K562 (cell line): ENCODE results near the gene IL20. TPM values are rescaled to one million over a fixed set of nuclear protein-coding genes. Genes with fewer than 3 reads are reported as not detected.

ENCODE experiments used
- ATAC-seq: fragments of 200-7000 bp; cut with Tn5 transposase; 3 replicates; pipeline ENCODE4 v1.9.1; 2020; ENCODE audit warnings: moderate library complexity
- BruUV-seq: library from RNA; stranded (reverse); fragments of 400-500 nt; replicated peaks from 2 replicates; lab custom pipeline; 2021; lab: Mats Ljungman, UMichigan
- CTCF ChIA-PET: fragments of 300-600 bp; formaldehyde crosslinking; extraction: SDS; loops from one replicate; lab custom pipeline; 2021; ENCODE audit warnings: low intra/inter-chr PET ratio; lab: Yijun Ruan, JAX
- POLR2A ChIA-PET: fragments of 300-600, 350-650 bp; sonication (Branson Sonifier 250); formaldehyde crosslinking; extraction: SDS; loops from one replicate; lab custom pipeline; 2021; ENCODE audit warnings: antibody characterized with exemption, inconsistent platforms; lab: Yijun Ruan, JAX
- DNase-seq, 4 experiments: peaks; one replicate each; pipeline versions ENCODE4 v3.0.0 to v3.0.0-alpha.2; 2011 to 2018; ENCODE audit warnings: low spot score in 3 of 4, mixed read lengths in 3 of 4; ENCODE audit errors: extremely low read depth in 1 of 4
- FAIRE-seq: peaks from 2 replicates; lab custom pipeline; 2011; peaks lifted over from hg19 to GRCh38; lab: Jason Lieb, UNC
- H2AFZ ChIP-seq: 2 replicates; pipeline ENCODE4 v1.6.0; 2011; ENCODE audit warnings: low read depth, low read length, control low read depth, inconsistent platforms
- H3K27ac ChIP-seq: fragments of 200-600 bp; 3 replicates; pipeline ENCODE4 v1.8.0; 2011; ENCODE audit warnings: low read depth, mild to moderate bottlenecking, control low read depth, inconsistent platforms, low read length, moderate library complexity, mixed read lengths; ENCODE audit errors: extremely low read depth
- H3K27me3 ChIP-seq, 2 experiments: fragments of 300-600 bp in 1 of 2; 2 replicates in 1 of 2; 3 replicates in 1 of 2; pipeline versions ENCODE4 v1.6.0 to v1.8.0; 2011; ENCODE audit warnings: inconsistent platforms in 2 of 2, low read length in 2 of 2, mild to moderate bottlenecking in 1 of 2, mixed read lengths in 1 of 2, moderate library complexity in 1 of 2; ENCODE audit not compliant: control insufficient read depth in 2 of 2, insufficient read depth in 2 of 2
- H3K36me3 ChIP-seq: fragments of 300-600 bp; 3 replicates; pipeline ENCODE4 v1.8.0; 2011; ENCODE audit warnings: mild to moderate bottlenecking, low read length, inconsistent platforms; ENCODE audit not compliant: control insufficient read depth, insufficient read depth
- H3K4me1 ChIP-seq, 2 experiments: fragments of 200-600 bp in 1 of 2; replicated peaks in 1 of 2; 2 replicates in 1 of 2; 3 replicates in 1 of 2; pipeline versions ENCODE4 v1.5.1 to v1.8.0; 2011; ENCODE audit warnings: inconsistent platforms in 2 of 2, low read length in 2 of 2, mild to moderate bottlenecking in 1 of 2, mixed read lengths in 1 of 2, moderate library complexity in 1 of 2; ENCODE audit not compliant: control insufficient read depth in 2 of 2, insufficient read depth in 2 of 2
- H3K4me2 ChIP-seq: 2 replicates; pipeline ENCODE4 v1.6.1; 2011; ENCODE audit warnings: low read length, control low read depth, inconsistent platforms, mixed read lengths; ENCODE audit not compliant: insufficient read depth
- H3K4me3 ChIP-seq: fragments of 200-600 bp; sonication (generic), shearing (Covaris generic); 2 replicates; pipeline ENCODE4 v1.5.1; 2016; ENCODE audit warnings: control low read depth, inconsistent platforms
- H3K79me2 ChIP-seq: fragments of 200-600 bp; 3 replicates; pipeline ENCODE4 v1.8.0; 2011; ENCODE audit warnings: low read length, inconsistent platforms; ENCODE audit not compliant: control insufficient read depth, insufficient read depth
- H3K9ac ChIP-seq, 2 experiments: 2 replicates each; pipeline versions ENCODE4 v1.6.0 to v1.6.1; 2011; ENCODE audit warnings: low read depth in 2 of 2, low read length in 2 of 2, control low read depth in 1 of 2, inconsistent platforms in 1 of 2, mild to moderate bottlenecking in 1 of 2, mixed read lengths in 1 of 2; ENCODE audit not compliant: insufficient read depth in 1 of 2
- H3K9me1 ChIP-seq: one replicate; pipeline ENCODE4 v1.6.0; 2011; ENCODE audit warnings: inconsistent platforms, mild to moderate bottlenecking, low read length, moderate library complexity; ENCODE audit not compliant: control insufficient read depth, insufficient read depth
- H3K9me3 ChIP-seq: replicated peaks from 2 replicates; pipeline ENCODE4 v1.5.1; 2011; ENCODE audit warnings: low read depth, low read length, inconsistent platforms; ENCODE audit not compliant: control insufficient read depth, insufficient read depth
- H4K20me1 ChIP-seq: replicated peaks from 2 replicates; pipeline ENCODE4 v1.6.1; 2011; ENCODE audit warnings: low read length, inconsistent platforms, mixed read lengths; ENCODE audit not compliant: control insufficient read depth, insufficient read depth
- HNRNPL ChIP-seq: fragments of 200-400 bp; formaldehyde crosslinking; IDR thresholded peaks from 2 replicates; pipeline ENCODE4 v1.6.1; 2017; ENCODE audit warnings: low read depth, mild to moderate bottlenecking, low read length
- MCM2 ChIP-seq: fragments of 450-650 bp; IDR thresholded peaks from 2 replicates; pipeline ENCODE4 v1.6.1; 2017; ENCODE audit warnings: low read depth, mild to moderate bottlenecking
- RBM17 ChIP-seq: fragments of 200-400 bp; formaldehyde crosslinking; IDR thresholded peaks from 2 replicates; pipeline ENCODE4 v1.6.1; 2017; ENCODE audit warnings: low read depth, mild to moderate bottlenecking, low read length, borderline replicate concordance
- RFX1 ChIP-seq: fragments of 450-650 bp; IDR thresholded peaks from 2 replicates; pipeline ENCODE4 v1.6.1; 2016; ENCODE audit warnings: mild to moderate bottlenecking, moderate library complexity
- WGBS: fragments of 100-300 bp; shearing (Covaris generic); methylation state at CpG from one replicate; pipeline ENCODE4 v1.1.6; 2016; ENCODE audit warnings: low coverage, mixed read lengths; ENCODE audit not compliant: insufficient coverage; ENCODE audit errors: missing lambda C conversion rate; 5-methylcytosine and 5-hydroxymethylcytosine counted together
- in situ Hi-C: fragments of 300-500 bp; cut with MboI; formaldehyde crosslinking; loops from 4 replicates; pipeline ENCODE4 v1.15.0; 2018; ENCODE audit warnings: inconsistent platforms, mixed read lengths
- intact Hi-C: fragments of 100-400 bp; cut with micrococcal nuclease; formaldehyde crosslinking; loops from 2 replicates; pipeline ENCODE4 v1.14.2; 2022
- polyA plus RNA-seq, 8 experiments: library from polyadenylated mRNA; depleted of rRNA in 4 of 8; stranded (reverse) in 5 of 8; unstranded in 3 of 8; fragments of >200 nt; fragmentation: Nextera tagmentation in 2 of 8; fragmentation: Illumina TruSeq in 1 of 8; extraction: Ambion mirVana in 2 of 8; extraction: Trizol in 1 of 8; gene quantifications; 2 replicates each; pipeline versions ENCODE4 v1.2.1 to v1.2.3, GENCODE V29; 2011 to 2014; ENCODE audit warnings: inconsistent platforms in 1 of 8, missing spikeins in 1 of 8
- total RNA-seq, 7 experiments: library from RNA; depleted of rRNA in 6 of 7; stranded (reverse); fragments of >200 nt in 6 of 7; fragmentation: Illumina TruSeq in 2 of 7; extraction: Trizol in 2 of 7; gene quantifications; 2 replicates each; pipeline versions ENCODE4 v1.2.1 to v1.2.3, GENCODE V29; 2011 to 2021; ENCODE audit warnings: low replicate concordance in 1 of 7

The IL20 gene
- total and polyA plus RNA-seq, 9 of the 15 experiments (the other 6 are each of a cell fraction or from before 2014, with no cell fraction given), result not detected

- Histone ChIP-seq H3K4me2 (no peak overlapping the region), H3K9ac (no peak overlapping the region; a peak in 1 of 4 replicates), H3K4me1 (peaks cover 5 to 11% of the 10 kb centered on the region in 2 experiments; a peak in 4 of 5 replicates), H3K9me1 (no peaks in the 10 kb centered on the region), H3K27ac (no peak overlapping the region), H3K36me3 (no peaks in the 10 kb centered on the region), H3K4me3 (no peak overlapping the region), H4K20me1 (no peaks in the 10 kb centered on the region), H2AFZ (no peak overlapping the region)
- in situ Hi-C loops (no loop called here), intact Hi-C loops (no loop called here)
- DNase-seq (no peak), ATAC-seq (no peak), FAIRE-seq (no peak)
- POLR2A ChIA-PET, result interaction anchor here (0.6 to 1.4 kb wide), 4 partner anchors 10 to 202 kb away, joined by 3 to 7 read pairs (median 4); no protein-coding TSS in a partner anchor
- WGBS, result 31% methylated on average over 7 of the region's 7 CpGs
- CTCF ChIA-PET, result interaction anchor here (0.6 kb wide), 1 partner anchor 43 kb away, joined by 3 read pairs; no protein-coding TSS in a partner anchor
- BruUV-seq, result no TSS peak
- no peak for TF ChIP-seq MCM2
- TF ChIP-seq, all 486 proteins: peak for 0
- H3K79me2 ChIP-seq, result no peaks in the 10 kb centered on the region
- H3K27me3 ChIP-seq, result peaks cover 12 to 24% of the 10 kb centered on the region in 2 experiments
- H3K9me3 ChIP-seq, result no peaks in the 10 kb centered on the region
These were observed 23.7 kb upstream of the IL20 start for GRCh38 chr1:206841609-206842323.

GRCh38 chr1:206842854-206843253 is 22.6 kb upstream of the IL20 start:
- H3K27me3 ChIP-seq, result peaks cover 3 to 14% of the 10 kb centered on the region in 2 experiments
- H3K9me1 ChIP-seq, result no peaks in the 10 kb centered on the region
- ATAC-seq (no peak), DNase-seq (no peak)
- no peak overlapping the region for H3K4me2 ChIP-seq
- H4K20me1 ChIP-seq, result no peaks in the 10 kb centered on the region
- BruUV-seq, result no TSS peak
- no peak overlapping the region for H3K27ac ChIP-seq
- in situ Hi-C loops, result no loop called here
- H2AFZ ChIP-seq, result no peak overlapping the region
- H3K9ac ChIP-seq, result no peak overlapping the region
- no peaks in the 10 kb centered on the region for H3K36me3 ChIP-seq
- ChIA-PET POLR2A (interaction anchor here (0.6 to 1.1 kb wide), 4 partner anchors 10 to 136 kb away, joined by 3 to 6 read pairs (median 3); no protein-coding TSS in a partner anchor), CTCF (no interaction called here)
- H3K79me2 ChIP-seq, result no peaks in the 10 kb centered on the region
- H3K9me3 ChIP-seq, result no peaks in the 10 kb centered on the region
- H3K4me3 ChIP-seq, result no peak overlapping the region
- peak; percentile 85 for TF ChIP-seq RFX1
- TF ChIP-seq HNRNPL, result no peak
- TF ChIP-seq RBM17, result no peak
- TF ChIP-seq, all 486 proteins: peak for 1
- intact Hi-C loops, result no loop called here
- no peak for FAIRE-seq
- peaks cover 16 to 22% of the 10 kb centered on the region in 2 experiments; a peak in 4 of 5 replicates for H3K4me1 ChIP-seq
